K562 (cell line): ENCODE data around the gene AAK1.

Experiments
- ETV5 ChIP-seq: sonication (generic); formaldehyde crosslinking; IDR thresholded peaks from 2 replicates; pipeline ENCODE4 v1.4.0; 2020; ENCODE audit warnings: low read depth, mild to moderate bottlenecking, missing genetic modification reagents
- TF ChIP-seq, protein P1 (sequence below), 3 experiments: IDR thresholded peaks in 2 of 3; conservative IDR thresholded peaks in 1 of 3; 2 replicates each; pipeline ENCODE4 v1.5.1; 2011 to 2012; ENCODE audit warnings: low read length in 3 of 3, mild to moderate bottlenecking in 3 of 3, control low read depth in 2 of 3, improper control_type of control experiment in 1 of 3, inconsistent platforms in 1 of 3, low read depth in 1 of 3, mixed read lengths in 1 of 3, moderate library complexity in 1 of 3; ENCODE audit not compliant: insufficient read depth in 2 of 3

DNA sequence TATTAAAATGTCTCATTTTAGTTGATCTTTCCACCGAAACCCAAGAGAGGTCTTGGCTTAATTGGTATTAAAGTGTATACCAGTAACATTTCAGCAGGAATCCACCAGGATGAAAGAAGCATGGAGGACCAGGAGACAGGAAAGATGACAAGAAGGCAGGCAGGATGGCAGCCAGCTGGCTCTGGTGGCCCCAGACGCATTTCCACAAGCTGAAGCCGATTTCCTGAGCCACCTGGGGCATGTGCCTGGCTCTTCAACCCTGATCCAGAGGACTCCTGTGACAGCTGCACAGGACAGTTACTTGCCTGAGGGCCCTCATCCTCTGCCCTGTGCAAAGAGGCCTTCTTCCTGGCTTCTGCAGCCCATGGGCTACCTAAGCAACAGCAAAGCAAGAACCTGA is 149.4 kb downstream of the AAK1 start:
- TF ChIP-seq, protein P1, sequence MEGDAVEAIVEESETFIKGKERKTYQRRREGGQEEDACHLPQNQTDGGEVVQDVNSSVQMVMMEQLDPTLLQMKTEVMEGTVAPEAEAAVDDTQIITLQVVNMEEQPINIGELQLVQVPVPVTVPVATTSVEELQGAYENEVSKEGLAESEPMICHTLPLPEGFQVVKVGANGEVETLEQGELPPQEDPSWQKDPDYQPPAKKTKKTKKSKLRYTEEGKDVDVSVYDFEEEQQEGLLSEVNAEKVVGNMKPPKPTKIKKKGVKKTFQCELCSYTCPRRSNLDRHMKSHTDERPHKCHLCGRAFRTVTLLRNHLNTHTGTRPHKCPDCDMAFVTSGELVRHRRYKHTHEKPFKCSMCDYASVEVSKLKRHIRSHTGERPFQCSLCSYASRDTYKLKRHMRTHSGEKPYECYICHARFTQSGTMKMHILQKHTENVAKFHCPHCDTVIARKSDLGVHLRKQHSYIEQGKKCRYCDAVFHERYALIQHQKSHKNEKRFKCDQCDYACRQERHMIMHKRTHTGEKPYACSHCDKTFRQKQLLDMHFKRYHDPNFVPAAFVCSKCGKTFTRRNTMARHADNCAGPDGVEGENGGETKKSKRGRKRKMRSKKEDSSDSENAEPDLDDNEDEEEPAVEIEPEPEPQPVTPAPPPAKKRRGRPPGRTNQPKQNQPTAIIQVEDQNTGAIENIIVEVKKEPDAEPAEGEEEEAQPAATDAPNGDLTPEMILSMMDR (IDR thresholded peaks at IDR 0.05 in 2 of 3, conservative IDR thresholded peaks at IDR 0.05 in 1 of 3; ENCODE audit: insufficient read depth in 2 of 3, low read depth in 1 of 3, low read length in 3 of 3) = no peak
- TF ChIP-seq ETV5 = no peak
